HCT116 (cell line): ENCODE measurements around the gene SERF2. TPM values are rescaled to one million over a fixed set of nuclear protein-coding genes. Genes with fewer than 3 reads are reported as not detected.

ENCODE experiments used
- ATAC-seq: fragments of 200-7000 bp; cut with Tn5 transposase; 2 replicates; pipeline ENCODE4 v1.9.1; 2020; ENCODE audit warnings: mild to moderate bottlenecking, moderate library complexity
- BruUV-seq: library from RNA; stranded (reverse); fragments of 400-500 nt; replicated peaks from 2 replicates; lab custom pipeline; 2021; lab: Mats Ljungman, UMichigan
- CTCF ChIA-PET: fragments of 300-600 bp; sonication (Branson Sonifier 250); formaldehyde crosslinking; loops from one replicate; lab custom pipeline; 2021; ENCODE audit warnings: antibody characterized with exemption; lab: Charles Lee
- POLR2A ChIA-PET: fragments of 300-600, 350-600 bp; sonication (Branson Sonifier 250); formaldehyde crosslinking; loops from one replicate; lab custom pipeline; 2021; ENCODE audit warnings: antibody characterized with exemption; lab: Charles Lee
- RAD21 ChIA-PET, 2 experiments: fragments of 300-600 bp; sonication (Branson Sonifier 250); formaldehyde crosslinking; loops; one replicate each; lab custom pipeline; 2023; ENCODE audit warnings: low total read pairs in 2 of 2; ENCODE audit not compliant: uncharacterized antibody in 2 of 2, unreplicated experiment in 2 of 2, low non-redundant PET in 1 of 2; lab: Charles Lee
- DNase-seq: peaks from one replicate; pipeline ENCODE4 v3.0.0-alpha.2; 2010; ENCODE audit warnings: low read depth, low spot score
- H2AFZ ChIP-seq: fragments of 200-600 bp; shearing (Covaris generic), sonication (generic); 2 replicates; pipeline ENCODE4 v1.6.1; 2017; ENCODE audit warnings: low read depth, mixed run types, mixed read lengths, antibody characterized with exemption, low read length; ENCODE audit not compliant: poor library complexity, severe bottlenecking
- H3K27ac ChIP-seq: 2 replicates; pipeline ENCODE4 v1.5.1; 2012; ENCODE audit warnings: low read depth, low read length
- H3K27me3 ChIP-seq: fragments of 200-600 bp; sonication (generic); 2 replicates; pipeline ENCODE4 v1.6.1; 2016; ENCODE audit warnings: mixed run types, low read length, mixed read lengths; ENCODE audit not compliant: insufficient read depth
- H3K36me3 ChIP-seq, 2 experiments: fragments of 200-500 bp in 1 of 2; fragments of 200-600 bp in 1 of 2; sonication (Bioruptor generic) in 1 of 2; sonication (generic) in 1 of 2; 2 replicates each; pipeline versions ENCODE4 v1.5.1 to v1.6.1; 2014 to 2016; ENCODE audit warnings: low read length in 2 of 2, inconsistent platforms in 1 of 2, mixed read lengths in 1 of 2, mixed run types in 1 of 2; ENCODE audit not compliant: insufficient read depth in 2 of 2, control insufficient read depth in 1 of 2
- H3K4me1 ChIP-seq, 2 experiments: fragments of 200-600 bp in 1 of 2; sonication (generic) in 1 of 2; 2 replicates each; pipeline versions ENCODE4 v1.5.1 to v1.6.1; 2012 to 2017; ENCODE audit warnings: low read length in 2 of 2, inconsistent platforms in 1 of 2, mild to moderate bottlenecking in 1 of 2, mixed read lengths in 1 of 2, mixed run types in 1 of 2, moderate library complexity in 1 of 2; ENCODE audit not compliant: insufficient read depth in 2 of 2, control insufficient read depth in 1 of 2
- H3K4me2 ChIP-seq: fragments of 200-600 bp; sonication (generic); 2 replicates; pipeline ENCODE4 v1.6.1; 2017; ENCODE audit warnings: mixed run types, low read length, mixed read lengths
- H3K4me3 ChIP-seq, 2 experiments: fragments of 200-600 bp in 1 of 2; sonication (generic) in 1 of 2; replicated peaks in 1 of 2; 2 replicates each; pipeline ENCODE4 v1.5.1; 2011 to 2016; ENCODE audit warnings: low read length in 2 of 2, control low read depth in 1 of 2, low read depth in 1 of 2, mild to moderate bottlenecking in 1 of 2, mixed read lengths in 1 of 2, mixed run types in 1 of 2
- H3K79me2 ChIP-seq: fragments of 200-600 bp; sonication (generic); 2 replicates; pipeline ENCODE4 v1.6.1; 2017; ENCODE audit warnings: mild to moderate bottlenecking, mixed run types, low read length, moderate library complexity, mixed read lengths; ENCODE audit not compliant: insufficient read depth
- H3K9ac ChIP-seq: fragments of 200-600 bp; sonication (generic); 2 replicates; pipeline ENCODE4 v1.6.1; 2016; ENCODE audit warnings: low read length, mixed read lengths
- H3K9me2 ChIP-seq: fragments of 200-600 bp; sonication (generic), shearing (Covaris generic); 2 replicates; pipeline ENCODE4 v1.6.1; 2017; ENCODE audit warnings: mixed run types, mild to moderate bottlenecking, moderate library complexity; ENCODE audit not compliant: insufficient read depth
- H3K9me3 ChIP-seq, 2 experiments: fragments of 200-500 bp in 1 of 2; fragments of 200-600 bp in 1 of 2; sonication (Bioruptor generic) in 1 of 2; sonication (generic) in 1 of 2; 2 replicates each; pipeline ENCODE4 v1.6.1; 2014 to 2017; ENCODE audit warnings: low read length in 2 of 2, mixed read lengths in 2 of 2, inconsistent platforms in 1 of 2, low read depth in 1 of 2, mild to moderate bottlenecking in 1 of 2, mixed run types in 1 of 2, moderate library complexity in 1 of 2; ENCODE audit not compliant: control insufficient read depth in 1 of 2, insufficient read depth in 1 of 2
- H4K20me1 ChIP-seq: fragments of 200-600 bp; sonication (generic), shearing (Covaris generic); 2 replicates; pipeline ENCODE4 v1.6.1; 2017; ENCODE audit warnings: mixed run types, mild to moderate bottlenecking, moderate library complexity; ENCODE audit not compliant: insufficient read depth
- MAX ChIP-seq: IDR thresholded peaks from 2 replicates; pipeline ENCODE4 v1.6.1; 2012
- intact Hi-C: fragments of 100-400 bp; cut with micrococcal nuclease; formaldehyde crosslinking; loops from 2 replicates; pipeline ENCODE4 v1.10.0; 2022
- microRNA counts: library from miRNA; unstranded; fragments of <30 nt; microRNA quantifications from one replicate; lab custom pipeline; 2015
- microRNA-seq: library from miRNA; unstranded; fragments of <30 nt; microRNA quantifications from one replicate; pipeline ENCODE4, GENCODE V29; 2016; ENCODE audit warnings: borderline number of aligned reads
- total RNA-seq: library from RNA; stranded (reverse); gene quantifications from one replicate; pipeline ENCODE4 v1.2.1, GENCODE V29; 2021; ENCODE audit not compliant: unreplicated experiment
- TF ChIP-seq, protein P1 (sequence below): IDR thresholded peaks from 2 replicates; pipeline ENCODE4 v1.6.1; 2012; ENCODE audit warnings: low read depth

SERF2 gene
- total RNA-seq, 1 experiment from 2014 or later: 656 TPM

DNA sequence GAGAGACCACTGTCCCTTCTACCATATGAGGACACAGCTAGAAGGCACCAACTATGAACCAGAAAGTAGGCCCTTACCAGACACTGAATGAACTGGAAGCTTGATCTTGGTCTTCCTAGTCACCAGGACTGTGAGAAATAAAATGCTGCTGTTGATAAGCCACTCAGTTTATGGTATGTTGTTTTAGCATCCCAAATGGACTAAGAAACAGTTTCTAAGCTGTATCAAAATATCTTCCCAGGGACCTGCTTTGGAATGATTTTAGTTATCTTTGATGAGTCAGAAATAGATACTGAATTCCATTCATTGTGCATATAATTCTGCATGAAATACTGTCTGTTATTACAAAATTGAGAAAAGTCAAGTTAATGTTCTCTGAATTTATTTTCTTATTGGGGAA is 53.3 kb downstream of the SERF2 start:
- no peak for ATAC-seq

More for the DNA sequence above, 53.3 kb downstream of the SERF2 start:
- H3K79me2 ChIP-seq: peaks cover 8% of the 10 kb centered on the region; the same call in 1 of the 2 replicates
- intact Hi-C loops: no loop called here
- no peak overlapping the region for H3K27ac ChIP-seq
- no peak overlapping the region for H3K9ac ChIP-seq
- TF ChIP-seq, protein P1, sequence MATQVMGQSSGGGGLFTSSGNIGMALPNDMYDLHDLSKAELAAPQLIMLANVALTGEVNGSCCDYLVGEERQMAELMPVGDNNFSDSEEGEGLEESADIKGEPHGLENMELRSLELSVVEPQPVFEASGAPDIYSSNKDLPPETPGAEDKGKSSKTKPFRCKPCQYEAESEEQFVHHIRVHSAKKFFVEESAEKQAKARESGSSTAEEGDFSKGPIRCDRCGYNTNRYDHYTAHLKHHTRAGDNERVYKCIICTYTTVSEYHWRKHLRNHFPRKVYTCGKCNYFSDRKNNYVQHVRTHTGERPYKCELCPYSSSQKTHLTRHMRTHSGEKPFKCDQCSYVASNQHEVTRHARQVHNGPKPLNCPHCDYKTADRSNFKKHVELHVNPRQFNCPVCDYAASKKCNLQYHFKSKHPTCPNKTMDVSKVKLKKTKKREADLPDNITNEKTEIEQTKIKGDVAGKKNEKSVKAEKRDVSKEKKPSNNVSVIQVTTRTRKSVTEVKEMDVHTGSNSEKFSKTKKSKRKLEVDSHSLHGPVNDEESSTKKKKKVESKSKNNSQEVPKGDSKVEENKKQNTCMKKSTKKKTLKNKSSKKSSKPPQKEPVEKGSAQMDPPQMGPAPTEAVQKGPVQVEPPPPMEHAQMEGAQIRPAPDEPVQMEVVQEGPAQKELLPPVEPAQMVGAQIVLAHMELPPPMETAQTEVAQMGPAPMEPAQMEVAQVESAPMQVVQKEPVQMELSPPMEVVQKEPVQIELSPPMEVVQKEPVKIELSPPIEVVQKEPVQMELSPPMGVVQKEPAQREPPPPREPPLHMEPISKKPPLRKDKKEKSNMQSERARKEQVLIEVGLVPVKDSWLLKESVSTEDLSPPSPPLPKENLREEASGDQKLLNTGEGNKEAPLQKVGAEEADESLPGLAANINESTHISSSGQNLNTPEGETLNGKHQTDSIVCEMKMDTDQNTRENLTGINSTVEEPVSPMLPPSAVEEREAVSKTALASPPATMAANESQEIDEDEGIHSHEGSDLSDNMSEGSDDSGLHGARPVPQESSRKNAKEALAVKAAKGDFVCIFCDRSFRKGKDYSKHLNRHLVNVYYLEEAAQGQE: no peak
- no peak for TF ChIP-seq MAX
- H3K9me2 ChIP-seq: no peaks in the 10 kb centered on the region
- DNase-seq: no peak
- H3K4me2 ChIP-seq: no peak overlapping the region
- H3K4me1 ChIP-seq: no peaks in the 10 kb centered on the region
- RAD21 ChIA-PET: no interaction called here
- POLR2A ChIA-PET: interaction anchor here (0.6 kb wide), 1 partner anchor 8 kb away, joined by 3 read pairs; no protein-coding TSS in a partner anchor
- H3K27me3 ChIP-seq: no peaks in the 10 kb centered on the region
- H3K9me3 ChIP-seq: no peaks in the 10 kb centered on the region
- no peak overlapping the region for H2AFZ ChIP-seq
- CTCF ChIA-PET: no interaction called here
- BruUV-seq: no TSS peak
- H4K20me1 ChIP-seq: no peaks in the 10 kb centered on the region
- no peak overlapping the region for H3K4me3 ChIP-seq
- H3K36me3 ChIP-seq: peaks cover 14 to 29% of the 10 kb centered on the region in 2 experiments

MicroRNA genes within 50 kb of the gene (microRNA counts, 767-probe panel; counts per million panel counts)
- microRNA hsa-miR-1282 (lab: Ali Mortazavi, UCI): not detected

Small RNA genes within 50 kb of the gene (microRNA-seq; reads per million reads assigned to microRNA genes)
- not detected for gene MIR1282

Other genes starting within 250 kb of the SERF2 start
- gene PPIP5K1, start 202.1 kb upstream of the SERF2 start, total RNA-seq: 62.4 TPM
- 24.4 TPM for gene CKMT1B, start 198.3 kb upstream of the SERF2 start, total RNA-seq
- gene STRC, start 173.5 kb upstream of the SERF2 start, total RNA-seq: 0.91 TPM
- gene CATSPER2, start 143.5 kb upstream of the SERF2 start, total RNA-seq: 3.6 TPM
- gene CKMT1A, start 98.5 kb upstream of the SERF2 start, total RNA-seq: 21.6 TPM
- 435 TPM for gene PDIA3, start 45.9 kb upstream of the SERF2 start, total RNA-seq
- 16.2 TPM for gene ELL3, start 15.4 kb upstream of the SERF2 start, total RNA-seq
- gene SERINC4, start 7.9 kb downstream of the SERF2 start, total RNA-seq: 0.12 TPM
- 20.6 TPM for gene HYPK, start 8.3 kb downstream of the SERF2 start, total RNA-seq
- 32.7 TPM for gene MFAP1, start 32.4 kb downstream of the SERF2 start, total RNA-seq
- gene WDR76, start 34.7 kb downstream of the SERF2 start, total RNA-seq: 33.0 TPM